ENCODE data around the gene ATG5. TPM values are rescaled to one million over a fixed set of nuclear protein-coding genes. Genes with fewer than 3 reads are reported as not detected.
"Not testable (repeated sequence)": the region's sequence is repeated elsewhere in the genome, so short reads cannot be mapped to it uniquely, and the experiment has no call there.

ATG5 gene
- total RNA-seq, 1 donor from 2014 or later, result 32.8 TPM

- TF ChIP-seq CTCF (IDR thresholded peaks at IDR 0.05; ENCODE audit: insufficient read depth, low read length, poor library complexity, severe bottlenecking), result no peak
- DNase-seq (ENCODE audit: low read depth), result peak; percentile 68
- H3K27me3 ChIP-seq (ENCODE audit: control insufficient read depth, insufficient read depth, low read length), result no peaks in the 10 kb centered on the region
- H3K4me3 ChIP-seq (ENCODE audit: low read depth, low read length), result no peak overlapping the region
- no peaks in the 10 kb centered on the region for H3K36me3 ChIP-seq (ENCODE audit: control insufficient read depth, insufficient read depth, low read length)
Observed at GRCh38 chr6:106253172-106253571, 72.4 kb downstream of the ATG5 start.

- TF ChIP-seq CTCF (IDR thresholded peaks at IDR 0.05; ENCODE audit: insufficient read depth, low read length, poor library complexity, severe bottlenecking), result no peak
Observed at GRCh38 chr6:106252687-106253086, 72.9 kb downstream of the ATG5 start.

DNA sequence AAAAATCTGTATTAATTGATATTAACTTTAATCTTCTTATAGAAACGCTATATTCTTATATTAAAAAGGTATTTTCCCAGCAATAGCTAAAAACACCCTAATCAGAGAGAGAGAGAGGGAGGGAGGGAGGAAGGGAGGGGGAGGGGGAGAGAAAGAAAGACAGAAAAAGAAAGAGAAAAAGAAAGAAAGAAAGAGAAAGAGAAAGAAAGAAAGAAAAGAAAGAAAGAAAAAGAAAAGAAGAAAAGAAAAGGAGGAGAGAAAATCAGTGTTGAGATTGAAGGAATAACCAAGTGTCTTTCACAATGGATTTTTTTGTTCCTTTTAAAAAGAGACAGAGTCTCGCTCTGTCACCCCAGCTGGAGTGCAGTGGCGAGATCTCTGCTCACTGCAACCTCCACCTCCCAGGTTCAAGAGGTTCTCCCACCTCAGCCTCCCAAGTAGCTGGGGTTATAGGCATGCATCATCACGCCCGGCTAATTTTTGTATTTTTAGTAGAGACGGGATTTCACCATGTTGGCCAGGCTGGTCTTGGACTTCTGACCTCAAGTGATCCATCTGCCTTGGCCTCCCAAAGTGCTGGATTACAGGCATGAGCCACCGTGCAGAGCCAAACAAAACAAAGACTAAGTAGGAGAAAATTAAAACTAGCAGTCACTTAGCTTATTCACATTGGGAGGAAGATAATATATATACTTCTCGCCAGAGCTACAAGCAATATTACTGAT, 73.9 kb downstream of the ATG5 start:
- not testable (repeated sequence) for H3K4me3 ChIP-seq (ENCODE audit: low read depth, low read length); H3K27me3 ChIP-seq (ENCODE audit: control insufficient read depth, insufficient read depth, low read length); DNase-seq (ENCODE audit: low read depth); H3K36me3 ChIP-seq (ENCODE audit: control insufficient read depth, insufficient read depth, low read length)

More at GRCh38 chr6:106252687-106253086, 72.9 kb downstream of the ATG5 start:
- Histone ChIP-seq H3K36me3 (ENCODE audit: control insufficient read depth, insufficient read depth, low read length) (no peaks in the 10 kb centered on the region), H3K27me3 (ENCODE audit: control insufficient read depth, insufficient read depth, low read length) (no peaks in the 10 kb centered on the region), H3K4me3 (ENCODE audit: low read depth, low read length) (no peak overlapping the region)
- DNase-seq (ENCODE audit: low read depth), result no peak

- no peak for TF ChIP-seq CTCF (IDR thresholded peaks at IDR 0.05; ENCODE audit: insufficient read depth, low read length, poor library complexity, severe bottlenecking)
- no peak for DNase-seq (ENCODE audit: low read depth)
Observed at GRCh38 chr6:106250953-106251352, 74.6 kb downstream of the ATG5 start.

GRCh38 chr6:106249658-106250057, 75.9 kb downstream of the ATG5 start:
- no peak for DNase-seq (ENCODE audit: low read depth)
- Histone ChIP-seq H3K4me3 (ENCODE audit: low read depth, low read length) (no peak overlapping the region), H3K27me3 (ENCODE audit: control insufficient read depth, insufficient read depth, low read length) (no peaks in the 10 kb centered on the region), H3K36me3 (ENCODE audit: control insufficient read depth, insufficient read depth, low read length) (no peaks in the 10 kb centered on the region)
- TF ChIP-seq CTCF (IDR thresholded peaks at IDR 0.05; ENCODE audit: insufficient read depth, low read length, poor library complexity, severe bottlenecking), result no peak

More at GRCh38 chr6:106250953-106251352, 74.6 kb downstream of the ATG5 start:
- H3K4me3 ChIP-seq (ENCODE audit: low read depth, low read length), result no peak overlapping the region
- no peaks in the 10 kb centered on the region for H3K27me3 ChIP-seq (ENCODE audit: control insufficient read depth, insufficient read depth, low read length)
- H3K36me3 ChIP-seq (ENCODE audit: control insufficient read depth, insufficient read depth, low read length), result no peaks in the 10 kb centered on the region

DNA sequence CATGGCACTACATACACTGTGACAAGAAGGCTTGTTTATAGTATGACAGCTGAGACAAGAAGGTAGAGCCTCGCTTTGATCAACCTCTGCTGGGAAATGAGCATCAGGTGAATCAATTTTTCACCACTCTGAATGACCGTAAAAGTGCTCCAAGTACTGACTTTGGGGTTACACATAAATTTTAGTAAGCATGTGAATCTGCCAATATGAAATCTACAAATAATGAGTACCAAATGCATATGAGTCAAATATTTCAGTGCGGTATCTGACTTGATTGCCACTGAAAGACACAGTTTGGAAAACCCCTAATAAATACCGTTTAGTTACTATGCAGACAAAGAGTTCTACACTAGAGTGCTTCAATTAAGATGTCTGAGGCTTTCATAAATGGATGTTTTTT, 77.8 kb downstream of the ATG5 start:
- DNase-seq (ENCODE audit: low read depth), result no peak
- no peaks in the 10 kb centered on the region for H3K27me3 ChIP-seq (ENCODE audit: control insufficient read depth, insufficient read depth, low read length)
- no peak overlapping the region for H3K4me3 ChIP-seq (ENCODE audit: low read depth, low read length)
- H3K36me3 ChIP-seq (ENCODE audit: control insufficient read depth, insufficient read depth, low read length), result no peaks in the 10 kb centered on the region
- TF ChIP-seq CTCF (IDR thresholded peaks at IDR 0.05; ENCODE audit: insufficient read depth, low read length, poor library complexity, severe bottlenecking), result no peak
